Measurements from ENCODE around the gene KLHL12. TPM values are rescaled to one million over a fixed set of nuclear protein-coding genes. Genes with fewer than 3 reads are reported as not detected.

Gene KLHL12
- total and polyA plus RNA-seq, 10 of the 15 experiments (the other 5 are each of a cell fraction or from before 2014, with no cell fraction given): 16.0 to 53.8 (median 30.3) TPM

DNA sequence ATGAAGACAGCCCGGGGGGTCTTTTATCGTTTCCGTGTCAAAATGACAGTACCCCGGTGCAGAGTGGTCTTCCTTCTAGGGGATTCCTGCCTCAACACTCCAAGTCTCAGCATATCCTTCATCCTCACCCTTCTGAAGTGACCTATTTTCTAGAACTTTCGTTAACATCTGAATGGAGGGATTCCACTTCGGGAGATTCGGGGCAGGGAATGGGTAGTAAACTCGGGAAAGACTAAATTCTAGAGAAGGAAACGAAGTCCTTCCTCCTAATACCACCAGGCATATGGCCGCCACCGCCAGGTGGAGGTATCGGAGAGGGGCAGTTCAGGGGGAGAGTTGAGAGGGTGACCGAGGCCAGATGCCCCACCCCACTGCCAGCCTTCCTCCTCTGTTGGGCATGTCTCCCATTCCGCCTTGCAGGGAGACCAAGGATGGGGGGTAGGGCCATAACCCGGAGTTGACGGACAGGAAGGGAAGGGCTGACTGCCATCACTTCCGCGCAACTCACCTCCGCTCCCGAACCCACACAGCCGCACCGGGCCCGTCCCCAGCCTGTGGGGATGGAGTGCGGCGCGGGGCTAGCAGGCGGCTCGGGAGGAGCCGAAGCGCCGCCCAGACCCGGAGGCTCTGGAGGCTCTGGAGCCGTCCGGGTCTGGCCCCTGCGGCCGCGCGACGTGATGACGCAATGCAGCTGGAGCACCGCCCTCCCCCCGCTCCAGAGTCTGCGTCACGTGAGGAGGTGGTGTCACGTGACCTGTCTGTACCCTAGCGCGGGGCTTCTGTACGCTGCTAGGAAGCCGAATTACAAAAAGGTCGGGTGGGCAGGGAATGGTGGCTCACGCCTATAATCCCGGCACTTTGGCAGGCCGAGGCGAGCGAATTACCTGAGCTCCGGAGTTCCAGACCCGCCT is at the start of gene KLHL12 (continued):
- TF ChIP-seq, protein P1, sequence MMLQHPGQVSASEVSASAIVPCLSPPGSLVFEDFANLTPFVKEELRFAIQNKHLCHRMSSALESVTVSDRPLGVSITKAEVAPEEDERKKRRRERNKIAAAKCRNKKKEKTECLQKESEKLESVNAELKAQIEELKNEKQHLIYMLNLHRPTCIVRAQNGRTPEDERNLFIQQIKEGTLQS (IDR thresholded peaks at IDR 0.05; ENCODE audit: borderline replicate concordance, extremely low read depth, low read depth, low read length): peak; percentile 99
- TF ChIP-seq SMC3 (IDR thresholded peaks at IDR 0.05; ENCODE audit: borderline replicate concordance, low read length) (peak; percentile 21; the same call in 1 of the 2 replicates), CEBPB (IDR thresholded peaks at IDR 0.05; ENCODE audit: borderline replicate concordance in 1 of 2, low read depth in 2 of 2, low read length in 2 of 2) (peak in 1 of 2 experiments; percentile 92; a peak in 2 of 4 replicates), ESRRA (IDR thresholded peaks at IDR 0.05; ENCODE audit: low read length) (no peak), RBBP5 (conservative IDR thresholded peaks at IDR 0.05) (no peak), POLR2A (IDR thresholded peaks at IDR 0.05; ENCODE audit: low read depth, low read length) (peak; percentile 97), SUZ12 (IDR thresholded peaks at IDR 0.05; ENCODE audit: unreplicated experiment) (no peak), NRF1 (conservative IDR thresholded peaks at IDR 0.05; ENCODE audit: low read depth, low read length) (peak; percentile 18; the same call in 1 of the 2 replicates), PAX5 (IDR thresholded peaks at IDR 0.05; ENCODE audit: borderline replicate concordance, low read depth, low read length) (peak; percentile 61; the same call in 1 of the 2 replicates), HDAC2 (IDR thresholded peaks at IDR 0.05) (peak; percentile 59; the same call in 1 of the 2 replicates), PML (IDR thresholded peaks at IDR 0.05; ENCODE audit: low read length) (peak; percentile 87), RAD51 (IDR thresholded peaks at IDR 0.05) (peak; percentile 100), SMAD1 (IDR thresholded peaks at IDR 0.05; ENCODE audit: low read depth, partially characterized antibody) (no peak), HDAC6 (IDR thresholded peaks at IDR 0.05; ENCODE audit: unreplicated experiment) (no peak), RB1 (IDR thresholded peaks at IDR 0.05; ENCODE audit: borderline replicate concordance) (peak; percentile 91), POLR2AphosphoS2 (IDR thresholded peaks at IDR 0.05; ENCODE audit: low read depth, low read length) (peak; percentile 63; the same call in 1 of the 2 replicates), STAT3 (IDR thresholded peaks at IDR 0.05; ENCODE audit: low read depth, low read length) (no peak), ZBED1 (IDR thresholded peaks at IDR 0.05; ENCODE audit: borderline replicate concordance) (no peak)
- TF ChIP-seq, protein P2, sequence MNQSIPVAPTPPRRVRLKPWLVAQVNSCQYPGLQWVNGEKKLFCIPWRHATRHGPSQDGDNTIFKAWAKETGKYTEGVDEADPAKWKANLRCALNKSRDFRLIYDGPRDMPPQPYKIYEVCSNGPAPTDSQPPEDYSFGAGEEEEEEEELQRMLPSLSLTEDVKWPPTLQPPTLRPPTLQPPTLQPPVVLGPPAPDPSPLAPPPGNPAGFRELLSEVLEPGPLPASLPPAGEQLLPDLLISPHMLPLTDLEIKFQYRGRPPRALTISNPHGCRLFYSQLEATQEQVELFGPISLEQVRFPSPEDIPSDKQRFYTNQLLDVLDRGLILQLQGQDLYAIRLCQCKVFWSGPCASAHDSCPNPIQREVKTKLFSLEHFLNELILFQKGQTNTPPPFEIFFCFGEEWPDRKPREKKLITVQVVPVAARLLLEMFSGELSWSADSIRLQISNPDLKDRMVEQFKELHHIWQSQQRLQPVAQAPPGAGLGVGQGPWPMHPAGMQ (IDR thresholded peaks at IDR 0.05; ENCODE audit: borderline replicate concordance): no peak
- TF ChIP-seq, protein P3, sequence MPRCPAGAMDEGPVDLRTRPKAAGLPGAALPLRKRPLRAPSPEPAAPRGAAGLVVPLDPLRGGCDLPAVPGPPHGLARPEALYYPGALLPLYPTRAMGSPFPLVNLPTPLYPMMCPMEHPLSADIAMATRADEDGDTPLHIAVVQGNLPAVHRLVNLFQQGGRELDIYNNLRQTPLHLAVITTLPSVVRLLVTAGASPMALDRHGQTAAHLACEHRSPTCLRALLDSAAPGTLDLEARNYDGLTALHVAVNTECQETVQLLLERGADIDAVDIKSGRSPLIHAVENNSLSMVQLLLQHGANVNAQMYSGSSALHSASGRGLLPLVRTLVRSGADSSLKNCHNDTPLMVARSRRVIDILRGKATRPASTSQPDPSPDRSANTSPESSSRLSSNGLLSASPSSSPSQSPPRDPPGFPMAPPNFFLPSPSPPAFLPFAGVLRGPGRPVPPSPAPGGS (IDR thresholded peaks at IDR 0.05; ENCODE audit: borderline replicate concordance, insufficient read depth, low read depth, low read length, poor library complexity, severe bottlenecking): no peak
- TF ChIP-seq, protein P4, sequence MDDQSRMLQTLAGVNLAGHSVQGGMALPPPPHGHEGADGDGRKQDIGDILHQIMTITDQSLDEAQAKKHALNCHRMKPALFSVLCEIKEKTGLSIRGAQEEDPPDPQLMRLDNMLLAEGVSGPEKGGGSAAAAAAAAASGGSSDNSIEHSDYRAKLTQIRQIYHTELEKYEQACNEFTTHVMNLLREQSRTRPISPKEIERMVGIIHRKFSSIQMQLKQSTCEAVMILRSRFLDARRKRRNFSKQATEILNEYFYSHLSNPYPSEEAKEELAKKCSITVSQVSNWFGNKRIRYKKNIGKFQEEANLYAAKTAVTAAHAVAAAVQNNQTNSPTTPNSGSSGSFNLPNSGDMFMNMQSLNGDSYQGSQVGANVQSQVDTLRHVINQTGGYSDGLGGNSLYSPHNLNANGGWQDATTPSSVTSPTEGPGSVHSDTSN (IDR thresholded peaks at IDR 0.05; ENCODE audit: insufficient replicate concordance, low read depth, low read length): peak; percentile 58
- TF ChIP-seq, protein P5, sequence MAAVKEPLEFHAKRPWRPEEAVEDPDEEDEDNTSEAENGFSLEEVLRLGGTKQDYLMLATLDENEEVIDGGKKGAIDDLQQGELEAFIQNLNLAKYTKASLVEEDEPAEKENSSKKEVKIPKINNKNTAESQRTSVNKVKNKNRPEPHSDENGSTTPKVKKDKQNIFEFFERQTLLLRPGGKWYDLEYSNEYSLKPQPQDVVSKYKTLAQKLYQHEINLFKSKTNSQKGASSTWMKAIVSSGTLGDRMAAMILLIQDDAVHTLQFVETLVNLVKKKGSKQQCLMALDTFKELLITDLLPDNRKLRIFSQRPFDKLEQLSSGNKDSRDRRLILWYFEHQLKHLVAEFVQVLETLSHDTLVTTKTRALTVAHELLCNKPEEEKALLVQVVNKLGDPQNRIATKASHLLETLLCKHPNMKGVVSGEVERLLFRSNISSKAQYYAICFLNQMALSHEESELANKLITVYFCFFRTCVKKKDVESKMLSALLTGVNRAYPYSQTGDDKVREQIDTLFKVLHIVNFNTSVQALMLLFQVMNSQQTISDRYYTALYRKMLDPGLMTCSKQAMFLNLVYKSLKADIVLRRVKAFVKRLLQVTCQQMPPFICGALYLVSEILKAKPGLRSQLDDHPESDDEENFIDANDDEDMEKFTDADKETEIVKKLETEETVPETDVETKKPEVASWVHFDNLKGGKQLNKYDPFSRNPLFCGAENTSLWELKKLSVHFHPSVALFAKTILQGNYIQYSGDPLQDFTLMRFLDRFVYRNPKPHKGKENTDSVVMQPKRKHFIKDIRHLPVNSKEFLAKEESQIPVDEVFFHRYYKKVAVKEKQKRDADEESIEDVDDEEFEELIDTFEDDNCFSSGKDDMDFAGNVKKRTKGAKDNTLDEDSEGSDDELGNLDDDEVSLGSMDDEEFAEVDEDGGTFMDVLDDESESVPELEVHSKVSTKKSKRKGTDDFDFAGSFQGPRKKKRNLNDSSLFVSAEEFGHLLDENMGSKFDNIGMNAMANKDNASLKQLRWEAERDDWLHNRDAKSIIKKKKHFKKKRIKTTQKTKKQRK (IDR thresholded peaks at IDR 0.05; ENCODE audit: low read depth, low read length): no peak
